ENCODE measurements around the gene AP3M1.

AP3M1 gene

DNA sequence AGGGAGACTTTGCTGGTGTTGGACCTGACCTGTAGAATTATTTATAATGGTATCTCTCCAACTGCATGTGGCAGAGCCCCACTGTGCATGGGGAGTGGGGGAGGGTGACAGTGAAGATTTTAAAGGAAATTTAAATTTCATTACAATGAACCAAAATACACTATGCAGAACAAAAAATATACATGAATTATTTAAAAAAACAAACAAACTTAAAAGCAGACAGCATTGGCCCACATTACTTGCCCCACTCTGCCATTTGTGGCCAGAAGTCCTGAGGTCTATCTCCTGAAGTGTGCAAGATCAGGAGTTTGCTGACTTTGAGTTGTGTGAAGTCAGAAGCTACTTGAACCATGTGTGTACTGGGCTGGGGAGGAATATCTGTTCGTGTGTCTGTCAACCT is 40.5 kb downstream of the AP3M1 start:
- DNase-seq: no peak

- DNase-seq: no peak
Observed at GRCh38 chr10:74109452-74109851, 41.2 kb downstream of the AP3M1 start.

DNA sequence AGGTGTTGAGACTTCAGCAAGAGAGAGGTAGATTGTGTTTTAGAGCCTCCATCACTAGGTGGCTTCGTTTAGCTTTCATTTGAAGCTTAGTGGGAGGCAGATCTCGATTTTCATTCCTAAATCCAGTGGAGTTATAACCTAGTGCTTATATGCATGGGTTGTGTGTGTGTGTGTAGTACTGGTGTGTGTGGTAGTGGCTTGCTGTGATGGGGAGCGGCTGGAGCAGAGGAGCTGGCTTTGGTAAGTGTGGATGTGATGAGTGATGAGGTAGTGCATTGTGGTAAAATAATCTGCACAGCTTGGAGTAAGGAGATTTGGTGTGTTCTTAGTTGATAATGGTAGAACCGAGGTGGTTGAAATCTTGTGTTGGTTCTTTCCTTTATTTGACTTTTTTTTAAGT is 43.2 kb downstream of the AP3M1 start:
- no peak for DNase-seq

GRCh38 chr10:74104996-74105395 is 45.6 kb downstream of the AP3M1 start:
- DNase-seq: no peak

- no peak for DNase-seq
Observed at GRCh38 chr10:74104480-74104879, 46.1 kb downstream of the AP3M1 start.

GRCh38 chr10:74103560-74104258 is 46.9 kb downstream of the AP3M1 start:
- no peak for DNase-seq

DNA sequence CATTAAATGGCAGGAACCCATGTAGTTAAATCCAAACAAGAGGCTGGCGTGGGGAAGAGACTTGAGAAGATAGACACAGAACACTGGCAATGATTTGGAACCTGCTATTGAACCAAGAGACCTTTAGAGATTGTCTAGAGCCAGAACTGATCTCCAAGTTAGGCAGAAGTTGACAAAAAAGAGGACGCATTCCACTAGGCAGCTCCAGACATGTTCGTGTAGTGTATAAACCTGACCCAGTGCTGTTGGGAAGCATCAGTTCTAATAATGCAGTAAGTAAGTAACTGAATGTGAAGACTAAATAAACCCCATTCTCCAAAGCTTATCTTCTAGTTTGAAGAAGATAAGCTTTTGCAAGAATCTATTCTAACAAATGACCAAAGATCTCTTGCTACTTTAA is 50.8 kb downstream of the AP3M1 start:
- no peak for DNase-seq

- DNase-seq: no peak
Observed at GRCh38 chr10:74099420-74099819, 51.2 kb downstream of the AP3M1 start.

- no peak for DNase-seq
Observed at GRCh38 chr10:74097776-74098175, 52.9 kb downstream of the AP3M1 start.

DNA sequence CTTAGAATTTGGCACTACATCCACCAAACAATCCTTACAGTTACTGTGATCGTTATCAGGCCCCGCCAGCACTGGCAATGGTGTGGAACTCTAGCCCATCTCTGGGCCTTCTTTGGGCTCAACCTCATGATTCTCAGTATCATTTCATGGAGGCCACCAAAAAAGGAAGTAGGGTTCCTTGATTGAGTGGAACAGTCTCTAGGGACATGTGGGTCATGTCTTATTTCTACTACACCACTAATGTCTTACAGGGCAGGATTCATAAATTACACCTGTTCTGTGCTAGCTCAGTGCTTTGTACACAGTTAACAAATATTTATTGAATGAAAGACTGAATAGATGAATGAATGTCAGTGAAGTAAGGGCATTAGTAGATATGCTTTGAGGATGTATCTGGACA is 53.9 kb downstream of the AP3M1 start:
- no peak for DNase-seq

DNA sequence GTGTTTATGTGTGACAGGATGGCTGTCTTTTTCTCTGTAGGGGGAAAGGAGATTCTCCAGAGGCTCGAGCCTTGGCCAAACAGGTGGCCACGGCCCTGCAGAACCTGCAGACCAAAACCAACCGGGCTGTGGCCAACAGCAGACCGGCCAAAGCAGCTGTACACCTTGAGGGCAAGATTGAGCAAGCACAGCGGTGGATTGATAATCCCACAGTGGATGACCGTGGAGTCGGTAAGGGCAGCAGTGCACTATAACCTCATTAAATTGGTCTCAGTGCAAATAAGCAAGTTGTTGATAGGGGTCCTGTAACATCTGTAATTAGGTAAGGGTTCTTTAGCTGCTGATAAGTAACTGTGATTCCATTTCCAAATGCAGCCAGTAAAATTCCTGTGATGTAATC is 56.4 kb downstream of the AP3M1 start:
- no peak for DNase-seq

GRCh38 chr10:74093530-74094164 is 57.0 kb downstream of the AP3M1 start:
- no peak for DNase-seq

DNA sequence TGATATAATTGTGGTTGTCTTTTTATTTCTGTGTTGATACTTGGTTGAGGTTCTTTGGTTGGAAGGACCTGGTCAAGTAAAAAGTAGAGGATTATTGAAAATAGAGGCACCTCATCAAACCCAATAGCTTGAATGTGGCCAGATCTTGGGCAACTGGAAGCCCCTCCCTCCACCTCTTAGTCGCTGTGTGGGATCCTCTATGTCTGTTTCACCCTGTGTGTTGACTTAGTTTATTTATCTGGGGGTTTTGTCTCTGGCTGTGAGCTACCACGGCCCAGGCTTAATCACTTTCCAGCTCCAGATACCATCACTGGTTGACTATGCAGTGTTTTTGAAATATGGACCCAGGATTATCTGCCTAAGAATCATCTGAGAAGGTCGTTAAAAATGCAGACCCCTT is 58.3 kb downstream of the AP3M1 start:
- no peak for DNase-seq

DNA sequence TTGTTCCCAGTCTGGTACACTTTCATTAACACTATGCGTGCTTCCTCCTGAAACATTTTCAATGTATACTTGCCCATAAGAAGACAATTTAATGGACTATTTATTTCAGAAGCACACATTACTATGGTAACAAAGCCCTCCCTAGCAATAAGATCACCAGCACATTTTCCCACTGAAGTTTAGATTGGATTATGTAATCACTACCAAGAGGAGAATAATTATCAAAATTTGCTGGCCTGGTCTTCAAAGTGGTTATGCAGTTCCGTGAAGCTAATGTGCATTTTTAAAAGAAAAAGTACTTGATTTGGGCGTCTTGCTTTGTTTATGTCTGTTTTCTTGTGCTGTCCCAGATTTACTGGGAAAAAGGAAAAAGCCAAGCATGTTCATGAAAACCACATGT is 61.9 kb downstream of the AP3M1 start:
- no peak for DNase-seq

GRCh38 chr10:74086317-74086716 is 64.3 kb downstream of the AP3M1 start:
- DNase-seq: no peak

DNA sequence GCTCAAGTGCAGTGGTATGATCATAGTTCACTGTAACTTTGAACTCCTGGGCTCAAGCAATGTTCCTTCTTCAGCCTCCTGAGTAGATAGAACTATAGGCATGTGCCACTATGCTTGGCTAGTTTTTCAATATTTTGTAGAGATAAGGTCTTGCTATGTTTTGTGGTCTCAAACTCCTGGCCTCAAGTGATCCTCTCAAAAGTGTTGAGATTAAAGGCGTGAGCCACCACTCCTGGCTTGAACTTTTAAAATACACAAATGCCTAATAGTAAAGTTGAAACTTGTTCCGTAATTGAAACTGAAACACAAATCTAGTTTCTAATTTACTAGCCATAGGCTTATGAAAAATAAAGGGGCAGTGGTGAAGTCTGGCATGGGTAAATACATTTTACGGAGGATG is 65.7 kb downstream of the AP3M1 start:
- no peak for DNase-seq

- DNase-seq: no peak
Observed at GRCh38 chr10:74083304-74083703, 67.3 kb downstream of the AP3M1 start.

DNA sequence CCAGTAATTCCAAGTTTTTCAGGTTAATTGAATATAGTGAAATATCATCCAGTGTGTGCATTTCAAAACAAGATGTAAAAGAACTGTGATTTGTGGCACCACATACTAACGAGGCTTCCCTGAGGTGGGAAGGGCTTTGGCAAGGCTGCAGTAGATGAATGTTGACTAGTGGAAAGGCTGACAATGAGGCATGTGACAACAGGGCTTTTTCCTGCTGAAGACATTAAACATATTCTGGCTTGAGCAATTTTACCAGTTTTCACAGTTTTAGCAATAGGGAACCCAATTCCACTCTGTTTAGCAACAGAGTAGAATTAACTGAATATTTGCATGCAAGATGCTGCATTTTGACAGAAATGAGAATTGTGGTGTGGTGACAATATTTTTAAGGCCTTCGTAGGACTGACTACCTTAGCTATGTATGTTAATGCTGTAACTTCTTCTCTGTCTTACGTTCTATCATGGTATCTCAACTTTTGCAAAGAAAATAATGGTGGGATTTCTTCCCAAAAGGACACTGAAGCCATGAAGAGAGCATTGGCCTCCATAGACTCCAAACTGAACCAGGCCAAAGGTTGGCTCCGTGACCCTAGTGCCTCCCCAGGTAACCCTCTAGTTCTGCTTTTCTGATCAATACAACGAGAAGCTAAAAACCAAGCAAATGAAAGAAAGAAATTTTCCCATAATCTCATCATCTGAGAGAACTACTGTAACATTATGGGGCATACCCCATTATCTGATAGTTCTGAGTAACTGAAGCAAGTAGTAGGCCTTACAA is 68.5 kb downstream of the AP3M1 start:
- no peak for DNase-seq

GRCh38 chr10:74081192-74081803 is 69.3 kb downstream of the AP3M1 start:
- DNase-seq: no peak

- DNase-seq: no peak
Observed at GRCh38 chr10:74079936-74080590, 70.6 kb downstream of the AP3M1 start.

DNA sequence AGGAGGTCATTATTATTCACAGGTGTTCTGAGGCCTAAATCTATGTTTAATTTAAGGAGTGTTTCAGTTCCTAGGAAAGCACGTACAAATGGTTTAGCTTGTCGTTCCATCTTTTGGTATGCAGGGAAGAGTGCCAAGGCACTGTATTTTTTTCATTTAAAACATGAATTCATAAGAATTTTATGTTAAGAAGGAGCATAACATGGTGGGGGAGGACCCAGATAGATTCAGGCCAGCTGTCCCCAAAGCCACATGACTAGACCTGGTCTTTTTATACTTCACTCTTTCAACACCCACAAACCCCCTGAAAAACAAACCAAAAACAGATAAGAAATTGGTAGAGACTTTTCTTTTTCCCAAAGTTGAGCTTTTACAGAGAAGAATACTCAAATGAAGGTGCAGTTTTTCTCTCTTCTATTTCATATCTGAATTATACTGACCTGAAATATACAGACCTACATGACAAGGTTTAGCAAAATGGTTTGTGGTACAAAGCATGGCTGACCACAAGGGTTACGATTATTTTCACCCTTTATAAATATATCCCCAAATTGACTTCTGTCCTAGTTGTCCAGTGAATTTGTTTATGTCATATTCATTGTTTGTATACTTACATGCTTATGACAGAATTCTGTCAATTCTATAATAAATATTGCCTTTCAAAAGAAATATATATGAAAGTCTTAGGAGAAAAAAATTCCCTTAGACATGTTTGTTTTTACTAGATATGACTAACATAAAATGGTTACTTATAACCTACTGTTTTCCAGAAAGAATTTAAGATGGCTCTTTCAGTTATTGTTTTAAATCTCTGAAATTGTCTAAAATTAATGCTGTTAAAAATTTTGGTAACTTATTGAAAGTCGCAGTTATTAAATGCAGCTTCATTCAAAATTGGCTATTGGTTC is 71.3 kb downstream of the AP3M1 start:
- no peak for DNase-seq

GRCh38 chr10:74078037-74078436 is 72.6 kb downstream of the AP3M1 start:
- DNase-seq: no peak

Data from activated CD4-positive, CD25-positive, alpha-beta regulatory T cell treated with anti-CD3 and anti-CD28 coated beads, Interleukin-2, amount 50 U/mL, for 72 hours (primary cell).